Cardiac muscle cell (in vitro differentiated cells and primary cell): ENCODE data around the gene CACNA1A. TPM values are rescaled to one million over a fixed set of nuclear protein-coding genes. Genes with fewer than 3 reads are reported as not detected.

ENCODE experiments used
- DNase-seq, 2 donors: peaks; one replicate each; pipeline versions ENCODE4 v3.0.0 to v3.0.0-alpha.2; 2010 to 2017; ENCODE audit warnings: low read depth in 1 of 2, low spot score in 1 of 2
- H3K27ac ChIP-seq: fragments of 200-600 bp; sonication (generic); 2 replicates; pipeline ENCODE4 v1.5.1; 2016
- H3K27me3 ChIP-seq: fragments of 200-600 bp; sonication (generic); 2 replicates; pipeline ENCODE4 v1.6.0; 2016; ENCODE audit warnings: control low read depth
- H3K36me3 ChIP-seq: fragments of 200-600 bp; sonication (generic); 2 replicates; pipeline ENCODE4 v1.5.1; 2016; ENCODE audit warnings: control low read depth
- H3K4me1 ChIP-seq: fragments of 200-600 bp; sonication (generic); 2 replicates; pipeline ENCODE4 v1.8.1; 2017; ENCODE audit warnings: low read depth, mild to moderate bottlenecking, mixed run types
- H3K4me3 ChIP-seq: fragments of 200-600 bp; sonication (generic); 2 replicates; pipeline ENCODE4 v1.5.1; 2016; ENCODE audit warnings: mild to moderate bottlenecking
- H3K9me3 ChIP-seq: fragments of 200-600 bp; sonication (generic); 2 replicates; pipeline ENCODE4 v1.5.1; 2017; ENCODE audit warnings: low read depth, mild to moderate bottlenecking, control low read depth
- polyA plus RNA-seq: library from polyadenylated mRNA; unstranded; fragments of >200 nt; fragmentation: Nextera tagmentation; extraction: Ambion mirVana; gene quantifications from 2 replicates; pipeline ENCODE4 v1.2.1, GENCODE V29; 2016
- total RNA-seq: library from RNA; depleted of rRNA; stranded (reverse); fragments of >200 nt; gene quantifications from 2 replicates; pipeline ENCODE4 v1.2.3, GENCODE V29; 2016
- TF ChIP-seq, protein P1 (sequence below): IDR thresholded peaks from 2 replicates; pipeline ENCODE4 v1.5.1; 2012; ENCODE audit warnings: low read depth, mild to moderate bottlenecking, low read length

CACNA1A gene
- total and polyA plus RNA-seq, 2 experiments from 2014 or later, result 5.6 to 6.8 TPM

DNA sequence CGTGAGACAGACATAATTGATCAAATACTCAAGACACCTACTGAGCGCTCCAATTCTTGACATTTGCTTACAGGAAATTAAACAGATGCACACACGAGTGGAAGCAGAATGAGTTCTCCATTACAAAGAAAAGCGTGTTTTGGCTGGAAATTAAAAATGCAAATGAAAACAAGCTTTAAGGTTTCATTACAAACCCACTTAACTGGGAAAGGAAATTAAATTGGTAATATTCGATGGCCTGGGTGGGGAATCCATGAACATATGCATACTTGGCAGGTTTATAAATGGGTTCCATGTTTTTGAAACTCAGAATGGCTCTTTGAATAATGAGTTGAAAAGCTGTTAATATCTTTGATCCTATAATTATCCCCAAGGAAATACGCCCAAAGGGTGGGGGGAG lies 178.0 kb downstream of the CACNA1A start:
- Histone ChIP-seq H3K36me3 (no peaks in the 10 kb centered on the region), H3K27ac (no peak overlapping the region), H3K4me3 (no peak overlapping the region)

DNA sequence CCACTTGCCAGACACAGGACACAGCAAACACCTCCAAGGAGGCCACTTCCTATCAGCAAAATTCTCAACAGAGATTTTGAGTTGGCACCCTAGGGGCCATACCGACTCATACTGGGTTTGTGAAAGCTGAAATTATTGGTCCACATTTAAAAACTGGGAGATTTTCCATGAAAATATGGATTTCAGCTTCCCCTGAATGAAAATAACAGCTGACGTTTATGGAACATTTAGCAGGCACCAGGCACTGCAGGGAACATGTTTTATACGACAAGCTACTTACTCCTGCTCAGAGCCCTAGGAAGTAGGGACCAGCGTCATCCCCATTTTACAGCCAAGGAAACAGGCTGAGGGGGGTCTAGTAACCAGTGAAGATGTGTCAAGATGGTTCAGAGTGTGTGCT lies 186.8 kb downstream of the CACNA1A start:
- Histone ChIP-seq H3K4me1 (no peaks in the 10 kb centered on the region), H3K36me3 (no peaks in the 10 kb centered on the region), H3K4me3 (no peak overlapping the region), H3K27me3 (no peaks in the 10 kb centered on the region), H3K9me3 (no peaks in the 10 kb centered on the region), H3K27ac (no peak overlapping the region)
- DNase-seq, result no peak
- TF ChIP-seq, protein P1, sequence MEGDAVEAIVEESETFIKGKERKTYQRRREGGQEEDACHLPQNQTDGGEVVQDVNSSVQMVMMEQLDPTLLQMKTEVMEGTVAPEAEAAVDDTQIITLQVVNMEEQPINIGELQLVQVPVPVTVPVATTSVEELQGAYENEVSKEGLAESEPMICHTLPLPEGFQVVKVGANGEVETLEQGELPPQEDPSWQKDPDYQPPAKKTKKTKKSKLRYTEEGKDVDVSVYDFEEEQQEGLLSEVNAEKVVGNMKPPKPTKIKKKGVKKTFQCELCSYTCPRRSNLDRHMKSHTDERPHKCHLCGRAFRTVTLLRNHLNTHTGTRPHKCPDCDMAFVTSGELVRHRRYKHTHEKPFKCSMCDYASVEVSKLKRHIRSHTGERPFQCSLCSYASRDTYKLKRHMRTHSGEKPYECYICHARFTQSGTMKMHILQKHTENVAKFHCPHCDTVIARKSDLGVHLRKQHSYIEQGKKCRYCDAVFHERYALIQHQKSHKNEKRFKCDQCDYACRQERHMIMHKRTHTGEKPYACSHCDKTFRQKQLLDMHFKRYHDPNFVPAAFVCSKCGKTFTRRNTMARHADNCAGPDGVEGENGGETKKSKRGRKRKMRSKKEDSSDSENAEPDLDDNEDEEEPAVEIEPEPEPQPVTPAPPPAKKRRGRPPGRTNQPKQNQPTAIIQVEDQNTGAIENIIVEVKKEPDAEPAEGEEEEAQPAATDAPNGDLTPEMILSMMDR, result no peak

More for the DNA sequence above, 178.0 kb downstream of the CACNA1A start:
- Histone ChIP-seq H3K27me3 (no peaks in the 10 kb centered on the region), H3K9me3 (no peaks in the 10 kb centered on the region), H3K4me1 (no peaks in the 10 kb centered on the region)
- DNase-seq, result no peak
- TF ChIP-seq, protein P1, result no peak

DNA sequence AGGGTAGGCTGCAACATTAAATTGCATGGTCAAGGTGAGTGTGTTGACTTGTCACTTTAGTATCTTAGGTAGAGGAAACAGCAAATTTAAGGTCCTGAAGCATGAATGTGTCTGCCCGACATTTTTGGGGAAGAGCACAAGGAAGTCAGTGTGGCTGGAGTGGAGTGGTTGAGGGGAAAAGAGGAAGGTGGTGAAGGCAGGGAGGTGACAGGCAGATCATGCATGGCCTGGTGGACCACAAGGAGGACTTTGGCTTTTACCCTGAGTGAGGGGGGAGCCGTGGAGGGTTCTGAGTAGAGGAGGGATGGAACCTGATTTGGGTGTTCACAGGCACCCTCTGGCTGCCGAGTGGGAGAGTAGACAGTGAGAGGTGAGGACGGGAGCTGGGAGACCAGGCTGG lies 188.1 kb downstream of the CACNA1A start:
- no peak for DNase-seq
- H3K4me3 ChIP-seq, result no peak overlapping the region
- no peaks in the 10 kb centered on the region for H3K36me3 ChIP-seq
- TF ChIP-seq, protein P1, result no peak
- H3K9me3 ChIP-seq, result no peaks in the 10 kb centered on the region
- H3K27me3 ChIP-seq, result no peaks in the 10 kb centered on the region
- no peak overlapping the region for H3K27ac ChIP-seq
- H3K4me1 ChIP-seq, result no peaks in the 10 kb centered on the region

DNA sequence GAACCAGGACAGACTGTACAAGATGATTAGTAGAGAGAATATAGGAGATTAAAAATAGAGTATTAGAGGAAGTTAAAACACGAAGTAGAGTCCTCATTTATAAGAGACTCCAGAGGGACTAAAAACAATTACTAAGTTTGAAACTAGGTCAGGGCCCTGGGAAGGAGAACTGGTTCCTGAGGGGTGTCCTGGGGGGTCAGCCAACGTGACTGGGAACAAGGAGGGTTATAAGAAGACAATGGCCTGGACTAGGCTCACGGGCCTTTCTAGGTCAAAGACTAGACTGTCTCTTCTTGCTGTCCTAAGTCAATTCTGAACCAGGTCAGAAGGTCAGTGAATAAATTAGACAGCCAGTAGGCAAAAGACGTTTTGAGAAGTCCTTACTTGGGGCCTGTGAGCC lies 190.8 kb downstream of the CACNA1A start:
- TF ChIP-seq, protein P1, result no peak
- DNase-seq, result no peak
- no peaks in the 10 kb centered on the region for H3K27me3 ChIP-seq

DNA sequence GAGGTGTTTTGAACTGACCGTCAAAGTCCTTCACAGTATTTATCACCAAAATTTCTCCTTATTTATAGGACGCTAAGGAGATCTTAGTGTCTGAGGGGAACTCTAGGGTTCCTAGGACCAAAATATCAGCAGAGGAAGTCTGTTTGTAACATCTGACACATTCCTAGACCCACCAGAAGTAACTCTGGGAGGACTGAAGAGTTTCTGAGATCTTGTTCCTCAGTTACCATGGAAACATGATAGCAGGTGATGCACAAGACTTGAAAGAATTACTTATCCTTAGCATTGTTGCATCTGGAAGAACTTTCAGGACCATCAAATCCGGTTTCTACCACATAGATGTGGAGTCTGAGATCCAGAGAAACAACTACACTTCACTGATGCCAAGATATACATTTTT lies 191.5 kb downstream of the CACNA1A start:
- DNase-seq, result no peak
- Histone ChIP-seq H3K27me3 (no peaks in the 10 kb centered on the region), H3K9me3 (no peaks in the 10 kb centered on the region), H3K4me1 (no peaks in the 10 kb centered on the region), H3K27ac (no peak overlapping the region), H3K36me3 (no peaks in the 10 kb centered on the region), H3K4me3 (no peak overlapping the region)
- TF ChIP-seq, protein P1, result no peak

More for the DNA sequence above, 190.8 kb downstream of the CACNA1A start:
- H3K36me3 ChIP-seq, result no peaks in the 10 kb centered on the region
- no peak overlapping the region for H3K4me3 ChIP-seq
- H3K27ac ChIP-seq, result no peak overlapping the region
- H3K9me3 ChIP-seq, result no peaks in the 10 kb centered on the region
- H3K4me1 ChIP-seq, result no peaks in the 10 kb centered on the region

DNA sequence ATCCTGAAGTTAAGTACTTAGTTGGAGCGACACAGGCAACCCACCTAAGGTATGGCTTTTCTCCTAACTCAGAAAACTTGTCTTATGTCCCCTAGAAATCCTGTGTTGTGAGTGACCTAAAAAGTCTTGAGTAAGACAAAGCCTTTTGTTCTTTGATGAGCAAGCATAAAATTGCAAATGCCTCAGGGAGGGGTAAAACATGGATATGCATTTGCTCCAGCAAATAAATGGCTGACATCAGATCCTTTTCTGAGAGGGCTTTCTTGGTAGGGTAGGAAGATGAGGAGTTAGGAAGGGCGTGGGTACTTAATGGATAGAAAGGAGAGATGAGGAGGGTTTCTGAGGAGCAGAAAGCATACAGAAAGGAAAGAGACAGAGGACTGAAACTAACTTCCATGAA lies 192.4 kb downstream of the CACNA1A start:
- Histone ChIP-seq H3K27me3 (no peaks in the 10 kb centered on the region), H3K27ac (no peak overlapping the region), H3K36me3 (no peaks in the 10 kb centered on the region), H3K4me3 (no peak overlapping the region), H3K9me3 (no peaks in the 10 kb centered on the region), H3K4me1 (no peaks in the 10 kb centered on the region)
- DNase-seq, result no peak
- TF ChIP-seq, protein P1, result no peak
